Stimulated activated CD8-positive, alpha-beta memory T cell treated with anti-CD3 and anti-CD28 coated beads, Interleukin-4, amount 100 ng/mL, for 4 hours (primary cell): ENCODE measurements around the gene WNT10A.
"Not testable (repeated sequence)": the region's sequence is repeated elsewhere in the genome, so short reads cannot be mapped to it uniquely, and the experiment has no call there.

Experiments used
- DNase-seq, 2 donors: peaks; one replicate each; pipeline ENCODE4 v3.0.0-alpha.2; 2020; ENCODE audit warnings: low read depth in 2 of 2, low spot score in 1 of 2

The WNT10A gene

DNA sequence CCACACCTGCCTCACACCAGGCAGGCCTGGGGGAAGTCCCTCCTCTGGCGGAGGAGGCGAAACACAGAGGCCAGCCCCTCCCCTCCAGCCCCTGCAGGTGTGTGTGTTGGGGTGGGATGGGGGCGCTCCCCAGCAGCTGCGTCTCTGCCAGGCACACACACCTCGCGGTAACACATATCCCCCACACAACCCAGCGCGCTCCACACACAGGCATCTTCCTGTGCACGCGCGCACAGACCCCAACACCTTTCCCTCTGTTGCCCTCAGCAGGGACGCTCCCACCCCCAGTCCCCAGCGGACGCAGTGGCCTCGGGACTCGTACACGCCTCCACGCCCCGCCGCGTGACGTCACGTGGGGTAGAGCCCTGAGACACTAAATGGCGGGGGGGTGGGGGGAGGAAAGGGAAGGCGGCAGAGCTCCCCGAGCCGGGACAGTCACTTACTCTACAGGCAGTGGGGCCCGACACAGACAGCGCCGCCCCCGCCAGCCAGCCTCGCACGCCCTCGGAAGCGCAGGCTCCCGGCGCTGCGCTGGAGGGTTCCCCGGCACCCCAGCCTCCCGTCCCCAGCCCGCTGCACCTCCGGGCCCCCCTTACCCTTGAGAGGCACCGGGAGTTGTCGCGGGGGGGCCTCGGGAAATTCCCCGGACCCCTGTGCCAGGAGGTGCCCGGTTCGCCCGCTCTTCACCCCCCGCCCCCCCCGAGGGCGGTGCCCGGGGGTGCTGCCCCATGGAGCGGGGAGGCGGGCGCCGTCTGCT lies at the start of gene WNT10A:
Gene WNT10A, plus strand, starts transcription at position 751 of the 757 bp plus-strand sequence. CDS start 144 bp downstream, outside the sequence.
- peak; percentile 68 to 79 for DNase-seq

DNA sequence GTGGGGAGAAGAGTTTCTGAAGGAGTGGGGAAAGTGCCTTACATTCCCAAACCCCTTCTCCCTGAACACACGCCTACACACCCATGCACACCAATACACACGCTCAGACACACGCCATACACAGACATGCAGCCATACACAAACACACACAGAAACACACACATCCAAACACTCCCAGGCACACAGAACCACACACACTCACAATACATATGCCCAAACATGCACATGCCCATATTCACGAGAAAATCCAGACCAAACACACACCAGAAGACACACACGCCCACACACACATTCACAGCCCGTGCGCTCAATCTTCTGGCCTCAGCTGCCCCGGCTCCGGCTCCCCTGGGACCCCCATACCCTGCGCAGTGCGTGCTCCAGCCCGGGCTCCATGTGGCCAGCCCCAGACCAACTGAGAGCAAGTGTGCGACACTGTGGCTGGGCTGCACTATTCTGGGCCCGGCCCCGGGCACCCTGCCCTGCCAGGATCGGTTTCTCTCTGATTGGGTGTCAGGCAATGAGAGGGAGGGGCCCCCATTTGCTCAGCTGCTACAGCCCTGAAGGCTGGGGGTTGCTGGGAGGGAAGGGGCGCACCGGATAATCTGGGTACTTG lies 49.2 kb upstream of the WNT10A start, which contains the start of gene PRKAG3:
Gene PRKAG3, minus strand, starts transcription at position 426 of the 613 bp plus-strand sequence.
- DNase-seq = no peak

DNA sequence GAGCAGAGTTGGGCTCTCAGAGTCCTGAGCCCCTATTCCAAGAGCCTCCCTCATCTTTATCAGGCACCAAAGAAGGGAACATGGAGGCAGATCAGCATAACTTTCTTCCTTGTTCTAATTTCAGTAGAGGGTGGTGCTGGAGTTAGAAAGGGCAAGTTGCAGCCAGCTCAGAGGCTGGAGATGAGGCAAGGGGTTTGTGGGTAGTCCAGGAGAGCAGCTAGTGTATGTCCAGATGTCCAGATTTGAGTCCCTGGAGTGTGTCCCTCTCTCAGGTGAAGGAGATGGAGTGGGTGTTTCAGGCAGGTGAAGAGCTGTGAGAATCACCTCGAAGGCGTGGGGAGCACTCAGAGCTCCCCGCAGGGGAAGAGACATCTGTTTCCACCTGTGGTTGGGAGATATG lies 48.6 kb upstream of the WNT10A start:
- no peak for DNase-seq

DNA sequence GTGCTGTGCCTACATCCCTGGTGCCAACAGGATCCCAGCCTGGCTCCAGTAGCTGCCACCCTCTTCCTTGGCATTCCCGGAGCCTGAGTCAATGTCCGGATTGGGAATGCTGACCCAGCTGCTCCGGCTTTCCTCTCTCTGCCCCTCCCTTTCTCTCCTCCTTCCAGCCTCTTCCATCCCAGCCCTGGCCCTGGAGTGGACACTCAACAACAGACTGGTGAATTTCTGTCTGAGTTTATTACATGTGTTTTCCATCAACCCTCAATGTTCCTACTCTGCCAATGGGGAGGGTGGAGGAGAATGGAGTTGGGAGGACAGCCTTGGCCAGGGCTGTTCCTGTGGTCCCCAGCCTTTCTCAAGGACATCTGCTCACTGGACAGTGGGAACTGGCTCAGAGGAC lies 48.1 kb upstream of the WNT10A start:
- no peak for DNase-seq

DNA sequence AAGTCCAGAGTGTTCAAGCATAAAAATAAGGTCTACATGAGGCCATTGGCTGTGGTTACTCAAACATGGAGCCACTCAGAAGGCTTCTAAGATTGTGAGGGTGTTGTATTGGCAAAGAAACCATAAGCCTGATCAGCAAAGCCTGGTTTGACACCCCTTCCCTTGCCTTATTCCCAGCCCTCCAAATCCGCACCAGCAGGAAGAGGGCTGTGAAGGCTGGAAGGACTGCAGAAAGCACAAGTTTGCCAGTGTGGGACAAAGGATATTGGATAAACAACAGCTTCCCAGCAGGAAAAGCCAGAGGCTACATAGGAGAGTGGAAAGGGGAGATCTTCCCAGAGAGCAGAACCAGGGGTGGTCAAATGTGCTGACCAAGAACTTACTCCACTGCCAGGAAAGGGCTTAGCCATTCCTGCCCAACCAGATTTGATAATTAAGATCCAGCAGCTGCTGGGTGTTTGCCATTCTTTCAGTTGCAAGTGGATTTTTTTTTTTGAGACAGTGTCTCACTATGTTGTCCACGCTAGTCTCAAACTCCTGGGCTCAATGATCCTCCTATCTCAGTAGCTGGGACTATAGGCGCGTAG lies 47.5 kb upstream of the WNT10A start:
- no peak for DNase-seq

DNA sequence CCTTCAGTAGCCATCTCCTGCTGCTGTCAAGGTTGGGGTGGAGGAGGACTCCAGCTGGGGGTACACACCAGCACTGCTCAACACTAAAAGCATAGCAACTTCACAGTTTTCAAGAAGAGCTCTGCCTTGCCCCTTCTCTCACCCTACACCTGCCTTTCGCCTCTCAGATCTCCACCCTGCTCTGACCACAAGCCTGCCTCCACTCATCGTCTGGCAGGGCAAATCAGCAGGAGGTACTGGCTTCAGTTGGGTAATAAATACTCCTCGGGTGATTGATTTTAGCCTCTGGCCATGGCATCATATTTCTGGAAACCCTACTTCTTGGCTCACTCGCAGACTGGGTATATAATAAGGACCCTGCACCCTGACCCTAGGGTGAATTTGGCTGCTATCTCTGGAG lies 46.0 kb upstream of the WNT10A start:
- no peak for DNase-seq

DNA sequence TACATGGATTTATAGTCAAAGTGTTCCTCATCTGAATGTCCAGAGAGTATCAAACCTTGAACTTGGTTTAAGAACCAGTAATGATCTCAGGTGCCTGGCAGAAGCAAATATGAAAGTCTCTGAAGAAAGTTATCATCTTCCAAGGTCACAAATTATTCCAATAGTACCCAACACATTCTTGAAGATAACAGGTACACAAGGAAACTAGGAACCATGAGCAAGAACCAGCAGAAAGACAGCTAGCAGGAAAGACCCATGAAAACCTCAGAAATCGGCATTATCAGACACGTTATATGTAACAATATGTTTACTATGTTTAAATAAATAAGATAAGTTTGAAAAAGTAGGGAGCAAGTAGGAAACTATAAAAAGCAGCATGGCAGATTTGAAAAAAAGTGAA lies 43.2 kb upstream of the WNT10A start:
- no peak for DNase-seq

DNA sequence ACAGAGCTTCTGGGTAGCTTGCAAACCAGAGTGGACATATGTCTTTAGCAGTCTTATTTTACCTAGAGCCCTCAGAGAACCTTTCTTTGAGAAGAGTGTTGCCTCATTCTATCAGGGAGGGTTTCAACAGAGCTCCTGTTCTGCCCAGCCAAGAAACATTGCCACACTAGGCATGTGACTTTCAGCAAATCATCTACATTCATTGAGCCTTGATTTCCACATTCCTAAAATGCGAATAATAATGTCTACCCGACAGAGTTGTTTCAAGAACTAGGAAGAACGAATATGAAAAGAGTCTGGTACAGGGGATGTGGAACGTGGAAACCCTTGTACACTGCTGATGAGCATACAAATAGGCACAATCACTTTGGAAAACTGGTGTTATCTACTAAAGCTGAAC lies 41.2 kb upstream of the WNT10A start:
- DNase-seq = no peak

DNA sequence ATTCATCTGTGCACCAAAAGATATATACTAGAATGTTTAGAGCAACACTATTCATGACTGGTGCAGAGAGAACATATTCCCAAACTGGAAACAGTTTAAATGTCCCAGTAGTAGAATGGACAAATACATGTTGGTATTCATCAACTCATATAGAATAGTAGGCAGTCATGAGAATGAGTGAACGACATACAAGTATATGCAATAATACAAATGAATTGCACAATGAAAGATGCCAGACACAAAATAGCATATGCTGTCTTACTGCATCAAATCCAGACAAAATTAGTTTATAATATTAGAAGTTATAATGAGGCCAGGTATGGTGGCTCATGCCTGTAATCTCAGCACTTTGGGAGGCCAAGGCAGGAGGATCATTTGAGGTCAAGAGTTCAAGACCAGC lies 40.8 kb upstream of the WNT10A start:
- DNase-seq = no peak

DNA sequence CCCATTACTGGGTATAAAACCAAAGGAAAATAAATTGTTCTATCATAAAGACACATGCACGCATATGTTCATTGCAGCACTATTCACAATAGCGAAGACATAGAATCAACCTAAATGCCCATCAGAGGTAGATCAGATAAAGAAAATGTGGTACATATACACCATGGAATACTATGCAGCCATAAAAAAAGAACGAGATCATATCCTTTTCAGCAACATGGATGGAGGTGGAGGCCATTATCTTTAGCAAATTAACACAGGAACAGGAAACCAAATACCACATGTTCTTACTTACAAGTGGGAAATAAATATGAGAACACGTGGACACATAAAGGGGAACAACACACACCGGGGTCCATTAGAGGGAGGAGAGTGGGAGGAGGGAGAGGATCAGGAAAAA lies 36.3 kb upstream of the WNT10A start:
- not testable (repeated sequence) for DNase-seq

DNA sequence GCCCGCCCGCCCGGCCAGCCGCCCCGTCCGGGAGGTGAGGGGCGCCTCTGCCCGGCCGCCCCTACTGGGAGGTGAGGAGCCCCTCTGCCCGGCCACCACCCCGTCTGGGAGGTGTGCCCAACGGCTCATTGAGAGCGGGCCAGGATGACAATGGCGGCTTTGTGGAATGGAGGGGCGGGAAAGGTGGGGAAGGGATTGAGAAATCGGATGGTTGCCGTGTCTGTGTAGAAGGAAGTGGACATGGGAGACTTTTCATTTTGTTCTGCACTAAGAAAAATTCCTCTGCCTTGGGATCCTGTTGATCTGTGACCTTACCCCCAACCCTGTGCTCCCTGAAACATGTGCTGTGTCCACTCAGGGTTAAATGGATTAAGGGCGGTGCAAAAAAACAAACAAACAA lies 33.7 kb upstream of the WNT10A start:
- not testable (repeated sequence) for DNase-seq

DNA sequence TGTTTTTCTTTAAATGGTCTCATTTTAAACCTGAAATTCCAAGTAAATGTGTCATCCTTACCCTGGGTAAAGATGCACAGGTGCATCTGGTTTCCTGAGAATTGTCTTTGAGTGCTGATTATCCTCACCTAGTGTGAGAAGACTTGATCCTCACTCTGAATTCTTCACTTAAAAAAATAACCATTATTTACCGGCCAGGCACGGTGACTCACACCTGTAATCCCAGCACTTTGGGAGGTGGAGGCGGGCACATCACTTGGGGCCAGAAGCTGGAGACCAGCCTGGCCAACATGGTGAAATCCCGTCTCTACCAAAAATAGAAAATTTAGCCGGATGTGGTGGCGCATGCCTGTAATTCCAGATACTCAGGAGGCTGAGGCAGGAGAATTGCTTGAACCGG lies 30.9 kb upstream of the WNT10A start:
- DNase-seq = no peak

DNA sequence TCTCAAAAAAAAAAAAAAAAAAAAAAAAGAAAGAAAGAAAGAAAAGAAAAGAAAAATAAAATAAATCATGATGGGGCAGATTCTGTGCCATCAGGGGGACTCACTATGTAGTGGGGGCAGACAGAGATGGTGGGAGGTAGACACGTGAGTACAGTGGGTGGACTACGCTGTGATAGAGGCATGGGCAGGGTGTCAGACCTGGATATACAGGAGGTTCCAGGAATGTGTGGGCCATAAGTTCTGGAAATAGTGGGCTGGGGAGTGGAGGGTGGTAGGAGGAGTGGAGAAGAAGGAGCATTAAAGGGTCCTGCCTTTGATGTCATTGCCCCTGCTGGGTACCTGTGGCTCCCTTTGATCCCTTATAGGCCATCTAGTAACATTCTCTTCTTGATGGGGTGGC lies 29.9 kb upstream of the WNT10A start:
- no peak for DNase-seq

DNA sequence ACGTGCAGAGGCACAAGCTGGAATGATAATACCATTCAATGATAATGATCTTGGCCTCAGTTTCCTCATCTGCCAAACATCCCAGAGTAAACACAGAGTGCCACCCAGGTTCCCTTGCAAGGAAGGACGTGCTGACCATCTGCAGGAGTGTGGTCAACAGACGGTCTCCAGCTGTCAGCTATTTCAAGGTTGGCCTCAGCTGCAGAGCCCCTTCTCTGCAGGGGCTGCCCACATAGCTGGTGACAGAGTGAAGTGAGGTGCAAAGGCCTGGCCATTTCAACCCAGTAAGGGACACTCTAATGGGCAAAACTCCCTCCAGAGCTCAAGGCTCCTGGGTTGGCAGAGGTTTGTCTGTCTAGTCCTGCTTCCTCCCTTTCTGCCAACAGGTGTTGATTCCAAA lies 29.4 kb upstream of the WNT10A start:
- DNase-seq = no peak

DNA sequence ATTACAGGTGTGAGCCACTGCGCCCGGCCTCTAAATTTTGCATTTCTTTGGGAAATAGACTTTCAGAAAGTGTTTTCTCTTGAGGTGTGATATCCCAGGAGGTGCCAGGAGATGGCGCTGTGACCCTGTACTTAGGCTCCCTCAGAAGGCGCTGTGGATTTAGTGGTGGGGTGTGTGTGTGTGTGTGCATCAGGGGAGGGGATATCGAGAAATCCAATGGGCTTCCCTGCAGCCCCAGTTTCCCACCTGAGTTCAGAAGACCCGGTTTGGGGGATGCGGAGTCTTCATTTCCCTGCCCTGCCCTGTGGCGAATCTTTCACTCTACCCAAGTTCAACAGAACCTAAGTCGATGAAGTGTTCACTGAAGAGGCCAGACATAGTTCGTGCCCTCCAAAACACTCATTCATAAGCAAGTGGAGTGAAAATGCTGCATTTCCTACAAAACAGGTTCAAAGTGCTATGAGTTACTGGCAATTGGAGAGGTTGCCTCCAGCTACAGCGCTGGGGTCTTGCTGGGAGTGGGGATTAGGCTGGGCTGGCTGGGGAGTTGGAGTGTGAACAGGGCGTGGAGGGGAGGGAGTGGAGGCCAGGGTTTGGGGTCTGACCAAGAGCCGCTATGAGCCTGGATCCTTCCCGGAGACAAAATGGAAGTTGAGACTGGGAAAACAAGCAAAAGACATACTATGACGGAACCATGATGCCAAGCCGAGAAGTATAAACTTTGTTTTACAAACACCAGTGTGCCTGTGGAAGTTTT lies 27.6 kb upstream of the WNT10A start:
- peak; percentile 26 to 53 for DNase-seq

DNA sequence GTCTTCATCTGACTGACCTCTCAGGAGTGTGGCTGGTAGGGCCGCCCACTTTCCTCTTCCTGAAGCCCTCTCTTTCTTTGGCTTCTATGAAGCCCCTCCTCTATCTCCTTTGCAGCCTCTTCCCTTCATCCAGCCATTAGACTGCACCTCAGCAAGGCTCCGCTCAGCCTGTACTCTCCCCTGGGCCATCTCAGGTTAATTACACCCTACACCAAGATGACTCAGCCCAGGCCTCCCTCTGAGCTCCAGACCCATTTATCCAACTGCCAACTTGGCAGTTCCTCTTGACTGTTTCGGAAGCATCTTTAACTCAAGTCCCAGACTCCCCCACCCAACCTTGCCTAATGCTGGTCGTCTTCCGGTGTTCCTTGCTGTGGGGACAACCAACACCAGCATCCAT lies 26.9 kb upstream of the WNT10A start:
- DNase-seq = no peak

DNA sequence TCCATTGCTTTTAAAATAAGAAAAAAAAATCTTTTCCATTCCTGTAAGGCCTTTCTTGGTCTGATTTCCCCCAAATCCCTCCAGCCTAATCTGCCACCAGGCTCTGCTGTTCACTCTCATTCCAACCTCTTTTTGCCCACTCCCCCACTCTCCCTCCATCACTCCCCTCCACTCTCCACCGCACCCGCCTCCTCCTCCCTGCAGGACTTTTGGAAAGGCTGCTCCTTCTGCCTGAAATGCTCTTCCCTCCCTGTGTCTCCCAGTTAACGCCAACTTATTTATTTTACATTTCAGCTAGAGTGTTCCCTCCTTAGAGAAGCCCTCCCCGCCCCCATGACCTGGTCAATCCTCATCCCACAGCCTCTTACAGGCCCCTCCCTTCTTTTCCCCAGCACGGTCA lies 25.8 kb upstream of the WNT10A start:
- no peak for DNase-seq

DNA sequence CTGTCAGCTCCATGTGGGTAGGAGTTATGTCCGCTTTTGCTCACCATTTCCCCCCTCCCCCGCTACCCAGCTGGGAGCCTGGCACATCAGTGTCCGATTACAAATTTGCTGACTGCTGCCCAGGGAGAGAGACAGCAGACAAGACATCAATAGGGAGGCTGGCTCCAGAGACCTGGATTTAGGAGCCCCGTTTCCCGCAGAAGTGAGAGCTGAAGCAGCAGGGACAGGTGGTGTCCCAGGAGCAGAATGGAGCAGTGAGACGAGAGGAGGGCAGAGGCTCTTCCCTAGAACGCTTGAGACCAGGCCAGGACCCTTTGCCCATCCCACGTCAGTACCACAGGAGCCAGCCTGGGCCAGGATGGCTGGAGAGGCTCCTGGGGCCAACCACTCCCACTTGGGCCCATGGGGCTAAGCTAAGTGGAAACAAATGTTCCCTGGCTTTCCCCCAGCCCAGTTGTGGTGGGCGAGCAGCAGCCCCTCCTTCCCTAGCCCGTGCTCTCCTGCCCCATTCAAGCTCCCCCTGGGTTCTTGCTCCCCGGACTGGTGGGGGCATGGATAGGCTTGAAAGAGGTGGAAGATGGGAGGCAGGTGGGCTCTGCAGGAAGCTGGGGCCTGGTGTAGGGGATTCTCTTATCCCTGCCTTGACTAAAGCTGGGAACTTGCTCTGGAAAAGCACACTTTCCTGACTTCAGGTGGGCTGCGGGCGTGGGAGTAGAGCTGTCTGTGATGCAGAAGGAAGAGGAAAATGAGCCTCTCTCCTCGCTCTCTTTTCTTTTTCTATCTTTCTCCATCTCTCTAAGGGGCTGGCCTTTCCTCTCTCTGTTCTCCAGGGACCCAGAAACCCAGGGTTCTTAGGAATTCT lies 25.1 kb upstream of the WNT10A start:
- DNase-seq = no peak

DNA sequence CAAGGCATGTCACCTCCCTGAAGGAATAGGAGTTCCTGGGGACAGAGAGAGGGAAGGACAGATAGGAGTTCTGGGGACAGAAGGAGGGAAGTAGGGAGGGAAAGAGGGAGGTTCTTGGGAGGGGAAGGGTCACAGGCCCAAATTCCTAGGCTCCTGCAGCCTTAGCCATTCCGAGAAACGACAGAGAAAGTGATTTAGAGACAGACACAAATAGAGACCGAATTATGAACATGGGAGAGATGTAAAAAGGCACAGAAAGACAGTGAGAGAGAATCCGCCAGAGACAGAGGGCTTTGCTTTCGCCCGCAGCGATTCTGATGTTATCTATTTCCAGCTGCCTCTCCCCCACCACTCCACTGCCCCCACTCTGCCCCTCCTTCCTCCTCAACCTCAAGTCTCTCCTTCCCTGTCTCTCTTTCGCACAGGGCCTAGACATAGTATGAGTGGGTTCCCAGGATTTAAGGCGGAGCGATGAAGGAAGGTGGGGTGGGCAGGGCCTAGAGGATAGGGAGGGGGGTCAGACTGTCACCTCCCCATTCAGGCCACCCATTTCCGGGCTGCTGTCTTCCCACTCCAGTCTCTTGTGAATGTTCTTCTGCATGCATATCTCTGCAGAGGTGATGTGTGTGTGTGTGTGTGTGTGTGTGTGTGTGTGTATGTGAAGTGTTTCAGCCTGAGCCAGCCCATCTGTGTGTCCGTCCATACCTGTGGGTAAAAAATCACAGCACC lies 24.3 kb upstream of the WNT10A start:
- no peak for DNase-seq

DNA sequence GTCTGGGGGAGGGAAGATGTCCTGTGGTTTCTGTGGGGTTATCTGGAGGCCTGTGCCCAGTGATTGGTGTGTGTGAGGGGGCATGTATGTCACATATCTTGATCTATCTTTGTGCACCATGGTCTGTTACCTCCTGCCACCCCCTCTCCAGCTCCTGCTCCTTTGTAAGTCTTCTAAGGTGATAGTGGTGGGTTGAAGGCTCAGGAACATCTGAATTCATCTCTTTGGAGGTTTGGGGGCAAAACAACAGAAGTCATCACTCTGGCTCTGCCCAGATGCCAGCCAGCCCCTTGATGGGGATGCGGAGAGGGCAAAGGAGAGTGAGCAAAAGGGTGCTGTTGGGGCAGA lies 23.8 kb upstream of the WNT10A start:
- no peak for DNase-seq
